GM12875 (cell line): Measurements from ENCODE around the gene HOXA1.

Experiments
- H3K4me3 ChIP-seq: one replicate; pipeline ENCODE4 v1.5.1; 2011; ENCODE audit warnings: low read depth, low read length, control low read depth
- TF ChIP-seq, protein P1 (sequence below): IDR thresholded peaks from 2 replicates; pipeline ENCODE4 v1.5.1; 2011; ENCODE audit warnings: low read depth, mild to moderate bottlenecking, control low read depth, inconsistent platforms, low read length, moderate library complexity, borderline replicate concordance; ENCODE audit not compliant: insufficient read depth

HOXA1 gene

DNA sequence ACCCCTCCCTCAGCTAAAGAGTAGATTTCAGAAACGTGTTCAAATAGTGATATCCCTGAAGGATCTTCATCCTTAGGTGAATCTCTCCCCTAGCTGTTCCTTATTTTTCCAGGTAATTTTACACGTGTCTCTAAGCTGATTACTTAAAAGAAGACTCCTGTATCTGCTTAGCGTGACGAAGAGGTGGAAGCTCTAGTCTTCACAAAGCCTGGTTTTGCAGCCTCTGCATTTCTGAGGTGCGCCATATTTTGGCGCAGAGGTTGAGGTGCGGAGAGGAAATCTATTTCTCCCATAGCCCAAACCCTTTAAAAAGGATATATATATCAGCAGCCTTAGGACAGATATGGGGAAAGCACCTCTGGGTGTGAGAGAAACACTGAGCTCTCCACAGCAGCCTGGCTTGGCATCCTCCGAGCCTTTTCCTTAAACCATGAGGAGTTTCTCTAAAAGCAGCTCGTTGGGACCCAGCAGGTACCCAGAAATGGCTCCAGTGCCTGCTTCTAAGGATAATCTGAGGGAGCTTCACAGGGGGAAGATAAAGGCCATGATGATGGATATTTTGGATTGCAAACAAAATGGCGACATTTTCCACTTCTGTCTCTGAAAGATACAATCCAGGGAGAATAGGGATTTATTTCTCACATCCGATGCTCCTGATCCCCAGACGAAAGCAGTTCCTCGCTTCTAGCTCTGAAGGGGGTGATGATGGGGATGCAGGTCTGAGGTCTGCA lies 9.7 kb upstream of the HOXA1 start:
- TF ChIP-seq, protein P1, sequence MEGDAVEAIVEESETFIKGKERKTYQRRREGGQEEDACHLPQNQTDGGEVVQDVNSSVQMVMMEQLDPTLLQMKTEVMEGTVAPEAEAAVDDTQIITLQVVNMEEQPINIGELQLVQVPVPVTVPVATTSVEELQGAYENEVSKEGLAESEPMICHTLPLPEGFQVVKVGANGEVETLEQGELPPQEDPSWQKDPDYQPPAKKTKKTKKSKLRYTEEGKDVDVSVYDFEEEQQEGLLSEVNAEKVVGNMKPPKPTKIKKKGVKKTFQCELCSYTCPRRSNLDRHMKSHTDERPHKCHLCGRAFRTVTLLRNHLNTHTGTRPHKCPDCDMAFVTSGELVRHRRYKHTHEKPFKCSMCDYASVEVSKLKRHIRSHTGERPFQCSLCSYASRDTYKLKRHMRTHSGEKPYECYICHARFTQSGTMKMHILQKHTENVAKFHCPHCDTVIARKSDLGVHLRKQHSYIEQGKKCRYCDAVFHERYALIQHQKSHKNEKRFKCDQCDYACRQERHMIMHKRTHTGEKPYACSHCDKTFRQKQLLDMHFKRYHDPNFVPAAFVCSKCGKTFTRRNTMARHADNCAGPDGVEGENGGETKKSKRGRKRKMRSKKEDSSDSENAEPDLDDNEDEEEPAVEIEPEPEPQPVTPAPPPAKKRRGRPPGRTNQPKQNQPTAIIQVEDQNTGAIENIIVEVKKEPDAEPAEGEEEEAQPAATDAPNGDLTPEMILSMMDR: no peak
- H3K4me3 ChIP-seq: no peak overlapping the region

DNA sequence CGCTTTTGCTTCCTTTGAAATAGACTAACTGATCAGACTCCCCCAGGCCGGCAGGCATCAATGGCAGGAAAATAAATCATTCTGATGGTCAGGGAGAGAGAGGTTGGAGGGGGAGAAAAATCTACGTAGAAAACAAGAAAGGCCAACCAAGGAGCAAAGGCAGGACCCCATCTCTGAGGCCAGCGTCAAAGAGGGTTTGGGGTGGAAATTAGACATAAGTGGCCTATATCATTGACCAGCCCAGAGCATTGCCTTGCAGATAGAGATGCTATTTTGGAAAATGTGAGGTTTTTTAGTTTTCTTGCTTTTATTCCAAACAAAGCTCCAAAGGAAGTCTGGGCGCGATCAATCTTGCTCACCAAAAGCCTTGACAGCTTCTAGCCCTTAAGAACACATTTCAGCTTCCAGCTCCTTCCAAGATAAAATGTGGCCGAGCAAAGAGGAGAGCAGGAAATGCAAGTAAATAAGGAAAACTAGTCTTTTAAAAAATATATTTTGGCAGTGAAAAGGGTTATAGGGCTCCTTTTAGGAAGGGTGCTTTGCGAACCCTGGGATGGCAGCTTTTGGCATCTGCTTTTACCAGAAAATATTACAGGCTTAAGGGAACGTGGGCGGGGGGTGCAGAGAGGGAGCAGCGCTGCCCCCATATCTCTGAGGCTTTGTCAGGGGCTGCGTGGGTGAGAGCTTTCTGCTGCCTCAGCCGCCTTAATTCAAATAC lies 8.7 kb upstream of the HOXA1 start:
- TF ChIP-seq, protein P1: no peak
- H3K4me3 ChIP-seq: no peak overlapping the region

DNA sequence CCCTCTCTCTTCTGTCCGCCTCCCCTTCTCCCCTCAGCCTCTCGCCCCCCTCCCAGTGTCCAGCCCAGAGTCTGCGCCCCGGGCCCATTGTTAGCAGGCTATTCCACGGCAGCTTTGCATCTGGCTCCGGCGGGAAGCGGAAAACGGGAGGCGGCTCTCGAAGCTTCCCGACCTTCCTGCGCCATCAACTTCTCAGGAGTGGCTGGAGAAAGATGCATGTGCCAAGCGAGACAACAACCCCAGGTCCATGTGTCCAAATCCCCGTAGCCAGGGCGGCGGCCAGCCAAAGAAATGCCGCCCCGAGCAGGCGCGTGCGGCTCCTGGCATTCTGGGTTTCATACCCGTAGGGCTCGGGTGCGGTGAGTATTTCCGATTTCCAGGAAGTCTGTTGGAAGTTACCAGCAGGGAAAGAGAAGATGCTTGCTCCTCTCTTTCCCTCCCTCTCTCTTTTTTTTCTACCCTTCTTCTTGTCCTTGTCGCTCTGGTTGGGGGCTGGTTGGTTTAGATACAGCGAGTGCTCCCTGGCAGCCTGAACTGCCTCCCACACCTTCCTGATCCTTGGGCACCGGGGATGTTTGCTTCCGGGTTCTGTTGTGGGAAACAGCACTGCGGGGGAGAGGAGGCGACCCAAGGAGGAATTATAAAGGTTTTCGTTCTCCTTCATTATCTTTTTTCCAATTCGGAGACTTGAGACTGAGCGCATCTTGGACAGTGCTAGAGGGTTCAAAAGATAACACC lies 7.9 kb upstream of the HOXA1 start:
- TF ChIP-seq, protein P1: no peak
- no peak overlapping the region for H3K4me3 ChIP-seq

DNA sequence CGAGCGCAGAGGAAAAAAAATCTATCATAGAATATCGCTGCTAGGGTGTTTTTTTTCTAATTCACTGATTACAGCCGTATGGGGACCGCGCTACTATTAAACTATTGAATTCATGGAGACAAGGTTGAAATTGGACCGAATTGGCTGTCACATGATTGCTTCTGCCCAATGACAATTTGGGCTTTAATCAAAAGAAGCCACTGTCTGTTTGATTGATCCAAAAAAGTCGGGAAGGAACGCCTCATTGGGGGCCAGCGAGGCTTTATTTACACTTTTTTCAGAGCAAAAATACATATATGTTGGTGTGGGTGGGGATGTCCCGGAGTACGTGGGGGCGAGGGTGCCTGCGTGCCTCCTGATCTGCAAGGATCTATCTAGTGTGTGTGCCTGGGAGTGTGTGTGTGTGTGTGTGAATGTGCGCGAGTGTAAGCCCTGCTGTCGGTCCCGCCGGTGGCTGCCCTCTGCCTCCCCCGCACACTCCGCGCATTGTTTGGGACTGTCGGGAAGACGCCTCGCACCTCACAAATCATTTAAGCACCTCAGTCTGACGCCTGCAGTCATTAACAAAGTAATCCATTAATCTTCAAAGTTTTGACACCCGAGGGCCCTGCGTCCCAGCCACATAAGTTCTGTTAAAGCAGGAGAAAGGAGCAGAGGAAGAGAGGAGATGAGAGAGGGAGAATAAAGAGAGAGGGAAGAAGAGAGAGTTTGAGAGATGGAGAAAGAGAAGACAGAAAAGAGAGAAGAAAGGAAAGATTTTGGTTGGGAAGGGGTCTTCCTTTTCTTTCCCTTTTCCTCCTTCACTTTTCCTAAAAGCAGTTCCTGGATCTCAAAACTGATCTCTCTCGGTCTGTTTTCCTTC lies 7.0 kb upstream of the HOXA1 start, which contains the start of gene HOXA2:
Gene HOXA2, minus strand, starts transcription at position 103 of the 862 bp plus-strand sequence. CDS start 183 bp downstream, outside the sequence.
- H3K4me3 ChIP-seq: no peak within 1 kb of the TSS
- TF ChIP-seq, protein P1: no peak

DNA sequence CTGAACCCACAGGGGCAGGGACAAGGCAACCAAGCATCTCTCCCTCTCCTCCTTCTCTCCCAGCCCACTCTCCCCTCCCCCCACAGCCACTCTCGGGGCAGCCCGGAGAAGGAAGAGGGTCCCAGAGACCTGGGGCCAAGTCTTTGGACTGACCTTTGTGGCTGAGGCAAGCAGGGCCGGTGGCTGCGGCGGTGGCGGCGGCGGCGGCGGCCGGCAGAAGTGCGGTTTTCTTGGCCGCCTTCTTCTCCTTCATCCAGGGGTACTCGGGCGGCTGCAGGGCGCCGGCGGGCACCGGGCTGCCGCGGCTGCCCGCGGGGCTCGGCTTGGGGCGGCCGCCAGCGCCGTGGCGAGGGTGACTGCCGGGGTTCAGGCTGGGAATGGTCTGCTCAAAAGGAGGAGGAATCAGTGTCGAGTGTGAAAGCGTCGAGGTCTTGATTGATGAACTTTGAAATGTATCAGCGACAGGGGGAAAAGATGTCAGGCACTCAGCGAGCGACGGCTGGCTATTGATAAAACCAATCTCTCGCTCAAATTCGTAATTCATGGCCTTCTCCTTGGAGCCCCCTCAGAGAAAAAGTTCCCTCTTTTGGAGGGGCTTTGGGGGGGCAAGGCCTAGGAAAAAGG lies 6.3 kb upstream of the HOXA1 start:
- TF ChIP-seq, protein P1: no peak
- no peak overlapping the region for H3K4me3 ChIP-seq
